ENCODE results near the gene ALAS2.

The ALAS2 gene

GRCh38 chrX:55028040-55028439 lies 2.7 kb downstream of the ALAS2 start:
- H3K27ac Mint-ChIP-seq (ENCODE audit: low read depth): no peak overlapping the region
- DNase-seq (ENCODE audit: low spot score in 2 of 2) (no peak), ATAC-seq (replicated peaks; ENCODE audit: extremely low read depth, poor library complexity, severe bottlenecking) (no peak)
- H3K27me3 Mint-ChIP-seq: no peaks in the 10 kb centered on the region
- no peak overlapping the region for H3K4me3 Mint-ChIP-seq
- no peaks in the 10 kb centered on the region for H3K36me3 Mint-ChIP-seq (ENCODE audit: insufficient read depth)
- no peaks in the 10 kb centered on the region for H3K9me3 Mint-ChIP-seq
- no peaks in the 10 kb centered on the region for H3K4me1 Mint-ChIP-seq

- no peaks in the 10 kb centered on the region for H3K27me3 Mint-ChIP-seq
- DNase-seq (ENCODE audit: low spot score in 2 of 2) (no peak), ATAC-seq (replicated peaks; ENCODE audit: extremely low read depth, poor library complexity, severe bottlenecking) (no peak)
- no peak overlapping the region for H3K4me3 Mint-ChIP-seq
- H3K36me3 Mint-ChIP-seq (ENCODE audit: insufficient read depth): no peaks in the 10 kb centered on the region
- no peaks in the 10 kb centered on the region for H3K9me3 Mint-ChIP-seq
- peak overlapping the region; percentile 11 for H3K27ac Mint-ChIP-seq (ENCODE audit: low read depth)
- H3K4me1 Mint-ChIP-seq: no peaks in the 10 kb centered on the region
Observed at GRCh38 chrX:55026840-55027239, 3.9 kb downstream of the ALAS2 start.

DNA sequence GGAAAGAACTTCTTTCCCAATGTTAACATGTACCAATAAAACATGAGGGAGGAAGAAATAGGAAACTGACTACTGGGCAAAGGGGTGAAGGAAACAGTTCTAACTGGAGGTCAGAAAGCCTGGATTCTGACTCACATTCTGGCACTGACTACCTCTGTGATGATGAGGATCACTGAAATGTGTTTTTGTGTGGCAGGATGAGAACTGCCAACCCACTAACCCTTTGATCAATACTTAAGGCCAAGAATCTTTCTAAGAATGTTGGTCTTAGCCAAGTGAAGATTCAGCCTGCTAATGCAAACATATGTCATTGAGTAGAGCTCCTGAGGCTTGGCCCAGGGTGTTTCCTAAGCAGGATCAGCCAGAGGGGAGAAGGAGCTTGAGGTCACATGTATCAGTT lies 4.6 kb downstream of the ALAS2 start:
- DNase-seq (ENCODE audit: low spot score in 2 of 2) (no peak), ATAC-seq (replicated peaks; ENCODE audit: extremely low read depth, poor library complexity, severe bottlenecking) (no peak)
- no peaks in the 10 kb centered on the region for H3K9me3 Mint-ChIP-seq
- H3K27ac Mint-ChIP-seq (ENCODE audit: low read depth): peak overlapping the region; percentile 11
- no peaks in the 10 kb centered on the region for H3K27me3 Mint-ChIP-seq
- no peaks in the 10 kb centered on the region for H3K4me1 Mint-ChIP-seq
- no peaks in the 10 kb centered on the region for H3K36me3 Mint-ChIP-seq (ENCODE audit: insufficient read depth)
- no peak overlapping the region for H3K4me3 Mint-ChIP-seq

GRCh38 chrX:55014897-55015299 lies 15.9 kb downstream of the ALAS2 start:
- Mint-ChIP-seq H3K27me3 (no peaks in the 10 kb centered on the region), H3K36me3 (ENCODE audit: insufficient read depth) (no peaks in the 10 kb centered on the region), H3K27ac (ENCODE audit: low read depth) (no peak overlapping the region), H3K9me3 (no peaks in the 10 kb centered on the region), H3K4me1 (no peaks in the 10 kb centered on the region), H3K4me3 (no peak overlapping the region)
- no peak for DNase-seq (ENCODE audit: low spot score in 2 of 2)
- ATAC-seq (replicated peaks; ENCODE audit: extremely low read depth, poor library complexity, severe bottlenecking): no peak

GRCh38 chrX:55011294-55011693 lies 19.5 kb downstream of the ALAS2 start:
- Mint-ChIP-seq H3K9me3 (no peaks in the 10 kb centered on the region), H3K27ac (ENCODE audit: low read depth) (no peak overlapping the region), H3K36me3 (ENCODE audit: insufficient read depth) (peaks cover 2% of the 10 kb centered on the region), H3K4me1 (no peaks in the 10 kb centered on the region), H3K27me3 (no peaks in the 10 kb centered on the region), H3K4me3 (no peak overlapping the region)
- DNase-seq (ENCODE audit: low spot score in 2 of 2): no peak
- ATAC-seq (replicated peaks; ENCODE audit: extremely low read depth, poor library complexity, severe bottlenecking): no peak

GRCh38 chrX:55008571-55009358 lies 22.0 kb downstream of the ALAS2 start:
- no peak for DNase-seq (ENCODE audit: low spot score in 2 of 2)
- Mint-ChIP-seq H3K4me1 (peaks cover 4% of the 10 kb centered on the region), H3K9me3 (no peaks in the 10 kb centered on the region), H3K4me3 (no peak overlapping the region), H3K27me3 (no peaks in the 10 kb centered on the region), H3K36me3 (ENCODE audit: insufficient read depth) (peaks cover 12% of the 10 kb centered on the region), H3K27ac (ENCODE audit: low read depth) (no peak overlapping the region)
- no peak for ATAC-seq (replicated peaks; ENCODE audit: extremely low read depth, poor library complexity, severe bottlenecking)

- H3K27me3 Mint-ChIP-seq: no peaks in the 10 kb centered on the region
- DNase-seq (ENCODE audit: low spot score in 2 of 2): no peak
- no peak overlapping the region for H3K4me3 Mint-ChIP-seq
- H3K4me1 Mint-ChIP-seq: peaks cover 9% of the 10 kb centered on the region
- no peaks in the 10 kb centered on the region for H3K9me3 Mint-ChIP-seq
- ATAC-seq (replicated peaks; ENCODE audit: extremely low read depth, poor library complexity, severe bottlenecking): no peak
- peaks cover 15% of the 10 kb centered on the region for H3K36me3 Mint-ChIP-seq (ENCODE audit: insufficient read depth)
- H3K27ac Mint-ChIP-seq (ENCODE audit: low read depth): no peak overlapping the region
Observed at GRCh38 chrX:55007656-55008055, 23.1 kb downstream of the ALAS2 start.

GRCh38 chrX:55006827-55007621 lies 23.8 kb downstream of the ALAS2 start:
- peaks cover 15% of the 10 kb centered on the region for H3K36me3 Mint-ChIP-seq (ENCODE audit: insufficient read depth)
- H3K4me3 Mint-ChIP-seq: no peak overlapping the region
- H3K27ac Mint-ChIP-seq (ENCODE audit: low read depth): no peak overlapping the region
- no peaks in the 10 kb centered on the region for H3K9me3 Mint-ChIP-seq
- ATAC-seq (replicated peaks; ENCODE audit: extremely low read depth, poor library complexity, severe bottlenecking): no peak
- peaks cover 15% of the 10 kb centered on the region for H3K4me1 Mint-ChIP-seq
- DNase-seq (ENCODE audit: low spot score in 2 of 2): no peak
- H3K27me3 Mint-ChIP-seq: no peaks in the 10 kb centered on the region

GRCh38 chrX:55005256-55005655 lies 25.5 kb downstream of the ALAS2 start:
- no peak overlapping the region for H3K4me3 Mint-ChIP-seq
- ATAC-seq (replicated peaks; ENCODE audit: extremely low read depth, poor library complexity, severe bottlenecking) (no peak), DNase-seq (ENCODE audit: low spot score in 2 of 2) (no peak)
- peak overlapping the region; percentile 64 for H3K27ac Mint-ChIP-seq (ENCODE audit: low read depth)
- H3K4me1 Mint-ChIP-seq: peaks cover 30% of the 10 kb centered on the region
- H3K9me3 Mint-ChIP-seq: no peaks in the 10 kb centered on the region
- H3K27me3 Mint-ChIP-seq: no peaks in the 10 kb centered on the region
- peaks cover 24% of the 10 kb centered on the region for H3K36me3 Mint-ChIP-seq (ENCODE audit: insufficient read depth)

DNA sequence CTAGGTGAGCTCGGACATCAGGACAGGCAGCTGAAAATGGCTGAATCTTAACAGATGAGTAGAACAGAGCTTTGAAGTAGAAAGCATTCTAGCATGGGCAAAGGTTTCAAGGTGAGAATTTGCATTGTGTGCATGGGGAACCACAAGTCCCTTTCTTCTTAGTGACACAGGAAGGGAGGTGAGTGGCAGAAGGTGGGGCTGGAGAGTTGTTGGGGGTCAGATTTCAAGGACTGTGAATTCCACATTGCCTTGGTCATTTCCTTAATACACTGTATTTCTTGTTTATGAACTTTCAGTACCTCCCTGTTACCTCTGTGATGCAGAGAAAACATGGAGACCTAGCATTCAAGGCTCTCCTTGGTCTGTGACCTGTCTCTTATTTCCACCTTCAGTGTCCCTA lies 26.5 kb downstream of the ALAS2 start:
- Mint-ChIP-seq H3K4me1 (peaks cover 39% of the 10 kb centered on the region), H3K4me3 (no peak overlapping the region), H3K27me3 (no peaks in the 10 kb centered on the region), H3K9me3 (no peaks in the 10 kb centered on the region), H3K27ac (ENCODE audit: low read depth) (no peak overlapping the region), H3K36me3 (ENCODE audit: insufficient read depth) (peaks cover 31% of the 10 kb centered on the region)
- ATAC-seq (replicated peaks; ENCODE audit: extremely low read depth, poor library complexity, severe bottlenecking): no peak
- no peak for DNase-seq (ENCODE audit: low spot score in 2 of 2)

GRCh38 chrX:54999717-55000598 lies 30.8 kb downstream of the ALAS2 start, which contains the start of gene APEX2:
APEX2 (plus strand) TSS chrX:55000363; CDS start chrX:55000423, 60 bp downstream.
- Mint-ChIP-seq H3K4me3 (peak within 1 kb of the TSS; percentile 94), H3K4me1 (peaks cover 35% of the 10 kb centered on the region), H3K27me3 (no peaks in the 10 kb centered on the region), H3K9me3 (no peaks in the 10 kb centered on the region), H3K36me3 (ENCODE audit: insufficient read depth) (peaks cover 24% of the 10 kb centered on the region), H3K27ac (ENCODE audit: low read depth) (peak within 1 kb of the TSS; percentile 94)
- DNase-seq (ENCODE audit: low spot score in 2 of 2) (peak; percentile 60 to 78), ATAC-seq (replicated peaks; ENCODE audit: extremely low read depth, poor library complexity, severe bottlenecking) (peak; percentile 95)

- Mint-ChIP-seq H3K4me3 (no peak overlapping the region), H3K27me3 (no peaks in the 10 kb centered on the region), H3K27ac (ENCODE audit: low read depth) (no peak overlapping the region), H3K36me3 (ENCODE audit: insufficient read depth) (peaks cover 10% of the 10 kb centered on the region), H3K9me3 (no peaks in the 10 kb centered on the region), H3K4me1 (peaks cover 12% of the 10 kb centered on the region)
- no peak for DNase-seq (ENCODE audit: low spot score in 2 of 2)
- no peak for ATAC-seq (replicated peaks; ENCODE audit: extremely low read depth, poor library complexity, severe bottlenecking)
Observed at GRCh38 chrX:54995621-54996020, 35.2 kb downstream of the ALAS2 start.
